Measurements from ENCODE around the gene PDE6B.

The PDE6B gene

GRCh38 chr4:653080-653821, 27.9 kb downstream of the PDE6B start:
- DNase-seq (ENCODE audit: low read depth in 1 of 2, low spot score in 1 of 2) = no peak
- in situ Hi-C loops (cut with HindIII; ENCODE audit: low pct_unique_long_range_greater_than_20kb, low sequenced_read_pairs) = no loop called here
- no peak for TF ChIP-seq JUND (IDR thresholded peaks at IDR 0.05; ENCODE audit: low read depth)

- no peak for DNase-seq (ENCODE audit: low read depth in 1 of 2, low spot score in 1 of 2)
- no peak for TF ChIP-seq JUND (IDR thresholded peaks at IDR 0.05; ENCODE audit: low read depth)
- in situ Hi-C loops (cut with HindIII; ENCODE audit: low pct_unique_long_range_greater_than_20kb, low sequenced_read_pairs) = no loop called here
These were observed 28.6 kb downstream of the PDE6B start for GRCh38 chr4:653831-654502.

GRCh38 chr4:654503-654845, 29.1 kb downstream of the PDE6B start:
- TF ChIP-seq JUND (IDR thresholded peaks at IDR 0.05; ENCODE audit: low read depth) = no peak
- no peak for DNase-seq (ENCODE audit: low read depth in 1 of 2, low spot score in 1 of 2)
- in situ Hi-C loops (cut with HindIII; ENCODE audit: low pct_unique_long_range_greater_than_20kb, low sequenced_read_pairs) = no loop called here

- in situ Hi-C loops (cut with HindIII; ENCODE audit: low pct_unique_long_range_greater_than_20kb, low sequenced_read_pairs) = no loop called here
- TF ChIP-seq JUND (IDR thresholded peaks at IDR 0.05; ENCODE audit: low read depth) = no peak
These were observed 29.6 kb downstream of the PDE6B start for GRCh38 chr4:654871-655463.

DNA sequence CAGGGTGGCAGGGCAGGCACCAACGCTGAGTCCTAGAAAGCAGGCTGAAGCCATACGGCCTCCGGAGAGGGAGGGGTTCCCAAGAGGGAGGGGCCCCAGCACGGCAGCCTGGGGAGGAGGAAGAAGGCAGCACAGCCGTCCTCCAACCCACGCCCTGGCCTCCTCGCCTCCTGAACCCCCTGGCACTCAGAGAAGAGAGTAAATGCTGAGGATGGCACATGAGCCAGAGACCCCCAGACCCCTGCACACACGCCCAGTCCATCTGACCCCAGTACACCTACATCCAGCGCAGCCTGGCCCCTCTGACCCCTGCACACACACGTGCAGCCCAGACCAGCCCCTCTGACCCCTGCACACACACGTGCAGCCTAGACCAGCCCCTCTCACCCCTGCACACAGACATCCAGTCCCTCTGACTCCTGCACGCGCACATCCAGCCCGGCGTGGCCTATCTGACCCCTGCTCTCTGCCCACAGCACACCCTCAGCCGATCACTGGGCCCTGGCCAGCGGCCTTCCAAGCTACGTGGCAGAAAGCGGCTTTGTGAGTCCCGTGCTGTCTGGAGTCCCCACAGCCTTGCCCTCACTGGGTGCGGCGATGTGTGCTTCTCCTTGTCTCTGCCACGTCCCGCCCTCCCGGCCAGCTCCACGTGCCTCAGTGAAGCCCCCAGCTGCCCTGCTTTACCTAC, 30.2 kb downstream of the PDE6B start:
- in situ Hi-C loops (cut with HindIII; ENCODE audit: low pct_unique_long_range_greater_than_20kb, low sequenced_read_pairs) = no loop called here
- TF ChIP-seq JUND (IDR thresholded peaks at IDR 0.05; ENCODE audit: low read depth) = no peak
- no peak for DNase-seq (ENCODE audit: low read depth in 1 of 2, low spot score in 1 of 2)

More at GRCh38 chr4:654871-655463, 29.6 kb downstream of the PDE6B start:
- DNase-seq (ENCODE audit: low read depth in 1 of 2, low spot score in 1 of 2) = no peak

- in situ Hi-C loops (cut with HindIII; ENCODE audit: low pct_unique_long_range_greater_than_20kb, low sequenced_read_pairs) = no loop called here
- no peak for DNase-seq (ENCODE audit: low read depth in 1 of 2, low spot score in 1 of 2)
- no peak for TF ChIP-seq JUND (IDR thresholded peaks at IDR 0.05; ENCODE audit: low read depth)
These were observed 31.3 kb downstream of the PDE6B start for GRCh38 chr4:656436-657337.

GRCh38 chr4:657338-657833, 32.0 kb downstream of the PDE6B start:
- in situ Hi-C loops (cut with HindIII; ENCODE audit: low pct_unique_long_range_greater_than_20kb, low sequenced_read_pairs) = no loop called here
- no peak for DNase-seq (ENCODE audit: low read depth in 1 of 2, low spot score in 1 of 2)
- TF ChIP-seq JUND (IDR thresholded peaks at IDR 0.05; ENCODE audit: low read depth) = no peak

- no peak for DNase-seq (ENCODE audit: low read depth in 1 of 2, low spot score in 1 of 2)
- no peak for TF ChIP-seq JUND (IDR thresholded peaks at IDR 0.05; ENCODE audit: low read depth)
- in situ Hi-C loops (cut with HindIII; ENCODE audit: low pct_unique_long_range_greater_than_20kb, low sequenced_read_pairs) = no loop called here
These were observed 32.7 kb downstream of the PDE6B start for GRCh38 chr4:657834-658667.

DNA sequence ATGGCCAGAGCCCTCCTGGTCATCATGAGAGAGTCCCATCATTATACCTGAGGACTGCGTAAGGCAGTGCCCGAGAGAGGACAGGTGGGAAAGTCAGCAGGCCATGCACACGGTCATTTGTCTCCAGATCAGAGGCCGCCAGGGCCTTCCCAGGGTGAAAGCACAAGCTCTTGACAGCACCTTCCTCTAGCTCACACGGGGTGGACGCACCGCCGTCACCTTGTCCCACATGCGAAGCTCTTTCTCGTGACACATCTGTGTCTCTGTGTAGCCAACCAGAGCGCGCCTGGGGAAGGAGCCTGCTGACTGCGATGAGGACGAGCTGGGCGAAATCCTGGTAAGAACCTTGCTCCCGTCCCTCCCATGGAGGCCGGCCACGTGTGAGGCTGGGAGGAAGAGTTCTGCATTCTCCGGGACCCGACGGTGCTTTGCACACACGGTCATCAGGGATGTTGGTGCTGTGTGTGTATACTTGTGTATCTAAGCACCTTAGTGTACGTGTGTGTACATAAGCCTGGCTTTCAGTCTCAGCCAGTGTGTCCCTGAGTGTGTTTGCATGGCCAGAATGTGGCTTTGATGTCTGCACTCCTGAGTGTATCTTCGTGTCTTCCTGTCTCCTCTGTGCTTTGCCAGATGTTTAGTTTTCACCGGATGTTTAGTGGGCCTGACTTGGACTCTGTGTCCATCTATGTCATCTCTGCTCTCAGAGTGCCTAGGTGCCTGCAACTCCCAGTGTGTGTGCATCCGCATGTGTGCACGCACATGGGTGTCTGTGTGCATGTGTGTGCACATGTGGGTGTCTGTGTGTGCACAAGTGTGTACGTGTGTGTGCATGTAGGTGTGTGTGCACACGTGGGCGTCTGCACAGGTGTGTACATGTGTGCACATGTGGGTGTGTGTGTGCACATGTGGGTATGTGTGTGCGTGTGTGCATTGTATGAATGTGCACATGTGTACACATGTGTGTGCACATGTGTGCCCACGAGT, 33.6 kb downstream of the PDE6B start:
- TF ChIP-seq JUND (IDR thresholded peaks at IDR 0.05; ENCODE audit: low read depth) = no peak
- DNase-seq (ENCODE audit: low read depth in 1 of 2, low spot score in 1 of 2) = no peak
- in situ Hi-C loops (cut with HindIII; ENCODE audit: low pct_unique_long_range_greater_than_20kb, low sequenced_read_pairs) = no loop called here

- in situ Hi-C loops (cut with HindIII; ENCODE audit: low pct_unique_long_range_greater_than_20kb, low sequenced_read_pairs) = no loop called here
- TF ChIP-seq JUND (IDR thresholded peaks at IDR 0.05; ENCODE audit: low read depth) = no peak
- no peak for DNase-seq (ENCODE audit: low read depth in 1 of 2, low spot score in 1 of 2)
These were observed 34.5 kb downstream of the PDE6B start for GRCh38 chr4:659851-660250.
